Kasumi-1 (cell line): Measurements from ENCODE around the gene SPTBN2.
"Not testable (repeated sequence)": the region's sequence is repeated elsewhere in the genome, so short reads cannot be mapped to it uniquely, and the experiment has no call there.

Experiments
- DNase-seq, 2 experiments: peaks; one replicate each; lab custom pipeline; 2025; lab: John Stamatoyannopoulos, UW

SPTBN2 gene

DNA sequence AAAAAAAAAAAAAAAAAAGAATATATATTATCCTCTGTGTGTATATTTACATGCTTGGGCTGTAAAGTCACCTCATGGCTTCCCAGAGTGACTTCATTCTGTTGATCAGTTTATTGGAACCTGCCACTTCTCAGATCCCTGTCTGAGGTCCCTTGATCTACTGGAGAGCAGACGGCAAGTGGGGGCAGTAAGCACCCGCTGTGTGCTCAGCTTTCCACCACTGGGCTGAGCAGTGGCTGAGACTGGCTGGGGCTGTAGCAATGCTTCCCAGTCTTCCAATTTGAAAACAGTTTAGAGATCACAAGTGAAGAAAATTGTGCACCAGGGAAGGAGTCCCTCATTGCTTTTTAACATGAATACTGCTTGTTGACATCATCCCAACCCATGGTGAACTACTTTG is 44.4 kb downstream of the SPTBN2 start:
- DNase-seq, result no peak

DNA sequence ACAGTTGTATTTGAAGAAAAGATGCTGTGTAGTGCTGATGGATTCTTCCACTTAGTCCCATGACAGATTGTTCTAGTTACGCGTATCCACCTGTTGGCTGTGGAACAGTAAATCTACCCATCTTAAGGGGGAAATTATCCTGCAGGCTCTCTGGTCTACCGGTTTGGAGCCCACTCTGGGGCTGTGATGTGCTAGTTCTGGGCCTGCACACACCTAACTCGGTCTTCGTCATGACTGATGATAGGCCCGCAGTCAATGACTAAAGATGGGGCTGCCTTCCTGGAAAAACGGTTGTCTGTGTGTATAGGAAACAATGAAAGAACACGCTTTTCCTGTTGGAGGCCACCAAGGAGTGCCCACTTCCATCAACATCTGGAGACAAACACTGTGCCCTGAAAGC is 45.1 kb downstream of the SPTBN2 start:
- DNase-seq, result no peak

DNA sequence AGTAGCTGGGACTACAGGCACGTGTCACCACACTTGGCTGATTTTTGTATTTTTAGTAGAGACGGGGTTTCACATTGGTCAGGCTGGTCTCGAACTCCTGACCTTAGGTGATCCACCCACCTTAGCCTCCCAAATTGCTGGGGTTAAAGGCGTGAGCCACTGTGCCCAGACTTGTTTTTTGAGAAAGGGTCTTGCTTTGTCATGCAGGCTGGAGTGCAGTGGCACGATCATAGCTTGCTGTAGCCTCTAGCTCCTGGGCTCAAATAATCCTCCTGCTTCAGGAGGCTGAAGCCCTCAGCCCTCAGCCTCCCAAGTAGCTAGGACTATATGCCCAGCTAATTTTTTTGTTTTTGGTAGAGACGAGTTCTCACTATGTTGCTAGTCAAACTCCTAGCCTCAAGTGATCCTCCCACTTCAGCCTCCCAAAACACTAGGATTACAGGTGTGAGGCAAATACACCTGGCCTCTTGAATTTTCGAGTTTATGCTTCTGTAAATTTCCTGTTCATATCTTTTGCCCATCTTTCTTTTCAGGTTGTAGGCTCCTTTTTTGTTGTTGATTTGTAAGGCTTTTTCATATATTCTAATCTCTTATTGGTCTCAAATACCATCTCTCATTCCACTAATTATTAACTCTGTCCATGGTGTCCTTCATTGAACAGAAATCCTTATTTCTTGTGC is 47.9 kb downstream of the SPTBN2 start:
- no peak for DNase-seq

DNA sequence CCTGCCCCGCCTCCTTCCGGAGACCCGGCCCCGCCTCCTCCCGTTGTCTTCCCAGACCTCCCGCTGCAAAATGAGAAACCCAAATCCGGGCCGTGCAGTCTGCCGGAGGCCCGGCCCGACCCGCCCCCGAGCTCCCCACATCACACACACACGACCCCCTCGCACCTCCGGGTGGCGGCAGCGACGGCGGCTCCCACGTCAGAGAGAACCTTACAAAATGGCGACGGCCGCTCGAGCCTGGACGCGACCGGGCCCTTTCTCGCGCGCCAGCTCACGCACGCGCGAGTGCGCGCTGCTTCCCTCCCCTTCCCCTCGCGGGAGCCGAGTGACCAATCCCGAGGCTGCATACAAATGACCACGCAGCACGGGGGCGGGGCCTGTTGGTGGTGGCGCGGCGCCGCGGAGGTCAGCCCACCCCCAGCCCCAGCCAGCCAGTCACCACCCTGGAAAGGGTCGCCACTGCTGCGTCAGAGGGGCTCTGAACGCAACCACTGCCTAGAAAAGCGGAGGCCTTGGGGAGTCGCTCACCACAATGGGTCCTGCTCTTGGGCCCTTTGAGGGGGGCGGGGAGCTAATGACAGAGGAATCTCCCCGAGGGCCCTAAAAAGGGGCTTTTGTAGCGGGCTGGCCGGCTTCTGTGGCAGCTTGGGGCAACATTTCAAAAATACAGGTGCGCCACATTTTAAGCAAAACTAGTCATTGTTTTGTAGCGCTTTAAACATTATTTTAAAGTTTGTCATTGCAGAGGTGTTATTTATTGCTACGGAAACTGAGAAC is 51.2 kb downstream of the SPTBN2 start, which contains the start of gene RBM4B:
Gene RBM4B, minus strand, starts transcription at position 289 of the 777 bp plus-strand sequence. CDS start 808 bp downstream, outside the sequence.
- peak; percentile 91 to 93 for DNase-seq

DNA sequence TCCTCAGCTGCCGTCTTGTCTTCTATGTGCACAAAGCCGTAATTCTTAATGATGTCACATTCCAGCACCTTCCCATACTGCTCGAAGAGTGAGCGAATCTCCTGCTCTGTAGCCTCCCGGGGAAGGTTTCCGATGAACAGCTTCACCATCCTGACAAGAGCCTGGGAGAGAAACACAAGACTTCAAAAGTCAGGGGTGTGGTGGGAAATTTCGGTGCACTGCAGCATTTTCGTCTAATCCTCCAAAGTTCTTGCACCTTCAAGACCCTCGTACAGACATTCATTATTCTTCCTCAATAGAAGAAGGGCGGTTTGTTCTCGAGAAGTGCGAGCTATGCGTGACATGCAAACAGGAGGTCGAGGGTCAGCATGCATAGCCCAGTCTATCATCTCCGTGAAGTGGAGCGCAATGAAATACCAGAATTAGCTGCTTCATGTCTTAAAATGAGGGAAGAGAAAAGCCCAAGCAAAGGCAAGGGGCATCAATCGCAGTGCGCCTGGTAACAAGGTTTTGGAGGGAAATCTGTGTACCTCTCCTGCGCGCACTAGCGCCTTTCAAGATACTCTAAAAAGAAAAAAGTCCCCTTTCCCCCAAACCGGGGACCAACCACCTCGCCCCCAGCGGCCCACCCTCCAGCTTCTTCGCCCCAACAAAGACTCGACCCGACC is 52.0 kb downstream of the SPTBN2 start:
- DNase-seq, result no peak

DNA sequence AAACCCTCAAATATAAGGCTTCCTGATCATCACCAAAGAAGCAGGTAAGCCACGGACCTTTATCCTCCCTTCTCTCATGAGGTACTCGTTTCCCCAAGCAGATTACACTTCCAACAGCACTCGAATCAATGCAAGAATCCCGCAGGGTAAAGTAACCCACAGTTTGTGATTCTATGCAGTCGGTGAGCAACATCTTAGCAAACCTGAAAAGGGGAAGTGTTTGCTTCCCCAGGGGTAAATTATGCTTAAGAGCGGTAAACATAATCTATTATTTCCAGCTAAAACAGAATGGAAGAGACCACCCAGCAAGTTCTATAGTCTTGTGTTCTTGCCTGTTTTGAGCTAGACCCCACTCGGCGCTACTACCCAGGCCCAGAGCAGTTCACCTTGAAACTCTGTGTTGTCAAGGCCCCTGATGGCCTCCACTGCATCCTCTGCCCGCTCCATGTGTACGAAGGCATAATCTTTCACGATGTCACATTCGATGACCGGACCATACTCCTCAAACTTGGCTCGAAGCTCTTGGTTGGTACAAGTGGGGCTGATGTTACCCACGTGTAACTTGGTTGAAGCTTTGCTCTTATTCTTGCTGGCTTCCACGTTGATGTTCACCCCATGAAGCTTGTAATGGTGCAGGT is 52.6 kb downstream of the SPTBN2 start:
- DNase-seq, result no peak

DNA sequence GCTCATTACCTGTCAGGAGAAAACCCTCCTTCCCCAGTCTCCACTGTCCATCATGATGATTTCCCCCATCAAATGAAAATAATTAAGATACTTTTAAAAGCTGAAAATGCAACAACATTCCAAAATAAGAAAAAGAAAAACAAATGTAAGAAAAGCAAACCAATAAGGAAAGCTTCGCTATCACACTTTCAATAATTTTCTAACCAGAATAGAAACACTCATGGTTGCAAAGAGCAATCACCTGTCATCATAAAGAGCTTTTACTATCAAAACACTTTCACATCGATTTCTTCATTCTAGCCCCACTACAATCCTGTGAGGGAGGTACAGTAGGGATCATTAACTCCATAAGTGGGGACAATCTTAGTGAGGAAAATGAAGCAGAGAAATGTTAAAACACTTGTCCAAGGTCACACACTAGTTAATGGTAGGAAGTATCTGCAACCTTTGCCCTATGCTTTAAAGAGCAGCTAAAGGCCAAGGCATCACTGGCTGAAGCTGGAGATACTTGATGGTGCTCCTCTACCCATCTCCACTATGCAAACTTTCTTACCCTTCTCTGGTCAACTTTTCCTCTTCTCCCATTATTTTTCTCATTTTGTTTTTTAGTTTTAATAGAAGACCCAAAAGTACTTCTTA is 53.9 kb downstream of the SPTBN2 start:
- DNase-seq, result no peak

DNA sequence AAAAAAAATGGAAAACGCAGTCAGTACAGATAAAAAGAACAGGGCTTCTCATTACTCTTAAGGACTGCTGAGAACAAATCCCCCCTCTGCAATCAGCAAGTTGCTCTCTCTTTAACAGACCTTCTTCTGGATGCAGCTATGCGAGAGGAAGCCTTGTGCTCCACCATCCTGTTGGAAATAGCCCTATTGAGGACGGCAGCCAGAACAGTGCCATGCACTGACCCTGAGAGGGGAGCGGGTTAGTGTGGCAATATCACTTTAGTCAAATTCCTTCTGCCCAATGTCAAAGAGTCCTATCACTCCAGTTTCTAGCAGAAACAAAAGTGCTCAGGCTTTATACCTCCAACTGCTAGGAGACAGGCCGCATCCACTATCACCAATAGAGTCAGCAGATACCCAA is 58.2 kb downstream of the SPTBN2 start:
- DNase-seq, result no peak

DNA sequence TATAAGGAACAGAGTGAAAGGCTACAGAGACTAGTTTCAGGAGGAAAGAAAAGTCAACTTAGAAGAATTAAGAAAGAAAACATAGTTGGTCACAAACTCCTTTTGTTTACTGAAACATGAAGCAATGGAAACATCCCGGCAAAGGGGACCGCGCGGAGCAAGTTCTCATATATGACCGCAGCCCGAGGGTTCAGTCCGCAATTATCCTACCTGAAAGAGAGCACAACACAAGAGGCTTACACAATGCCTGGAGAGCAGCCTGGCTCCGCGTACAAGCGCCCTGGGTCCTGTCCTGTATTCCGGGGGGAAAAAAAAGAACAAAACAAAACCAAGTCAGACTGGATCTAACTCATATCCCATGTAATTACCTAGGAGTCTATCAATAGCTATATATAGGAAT is 63.6 kb downstream of the SPTBN2 start:
- DNase-seq, result no peak

DNA sequence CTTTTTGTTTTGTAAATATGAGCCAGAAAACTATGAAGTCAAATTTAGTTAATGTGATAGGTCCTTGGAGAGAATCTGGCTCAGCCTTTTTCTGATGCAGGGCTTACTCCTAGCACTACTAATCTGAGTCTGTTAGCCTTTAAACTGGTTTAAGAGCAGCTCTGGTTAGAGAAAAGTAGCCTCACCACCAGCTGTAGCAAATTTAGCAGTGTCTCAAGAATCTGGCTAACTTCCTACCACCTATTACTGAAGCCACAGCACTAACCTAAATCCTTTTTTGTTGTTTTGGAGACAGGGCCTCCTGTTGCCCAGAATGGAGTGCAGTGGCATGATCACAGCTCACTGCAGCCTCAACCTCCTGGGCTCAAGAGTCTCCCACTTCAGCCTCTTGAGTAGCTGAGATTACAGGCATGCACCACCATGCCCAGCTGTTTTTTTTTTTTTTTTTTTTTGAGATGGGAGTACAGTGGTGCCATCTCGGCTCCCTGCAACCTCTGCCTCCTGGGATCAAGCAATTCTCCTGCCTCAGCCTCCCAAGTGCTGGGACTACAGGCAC is 65.2 kb downstream of the SPTBN2 start:
- no peak for DNase-seq

DNA sequence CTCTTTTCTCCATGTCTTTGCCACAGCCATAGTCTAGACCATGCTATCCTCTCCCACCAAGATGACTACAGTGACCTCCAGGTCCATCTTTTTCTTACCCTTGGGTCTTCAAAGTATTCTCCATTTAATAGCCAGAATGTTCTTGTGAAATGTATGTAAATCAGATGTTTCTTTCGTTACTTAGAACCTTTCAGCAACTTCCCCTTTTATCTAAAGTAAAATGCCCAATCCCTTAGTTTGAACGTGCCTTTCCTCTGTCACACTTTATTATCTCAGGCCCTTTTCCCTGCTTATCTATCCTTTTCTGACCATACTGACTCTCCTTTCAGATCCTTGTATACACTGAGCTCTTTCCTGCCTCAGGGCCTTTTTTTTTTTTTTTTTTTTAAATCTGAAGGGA is 69.3 kb downstream of the SPTBN2 start:
- peak; percentile 43 to 50 for DNase-seq

DNA sequence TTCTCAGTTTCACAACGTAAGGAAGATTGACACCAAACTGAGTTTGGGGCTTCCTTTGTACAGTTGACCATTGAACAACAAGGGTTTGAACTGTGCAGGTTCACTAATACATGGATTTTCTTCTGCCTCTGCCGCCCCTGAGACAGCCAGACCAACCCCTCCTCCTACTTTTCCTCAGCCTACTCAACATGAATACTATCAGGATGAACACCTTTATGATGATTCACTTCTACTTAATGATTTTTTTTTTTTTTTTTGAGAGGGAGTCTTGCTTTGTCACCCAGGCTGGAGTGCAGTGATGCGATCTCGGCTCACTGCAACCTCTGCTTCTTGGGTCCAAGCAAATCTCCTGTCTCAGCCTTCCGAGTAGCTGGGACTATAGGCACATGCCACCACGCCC is 75.9 kb downstream of the SPTBN2 start:
- no peak for DNase-seq

DNA sequence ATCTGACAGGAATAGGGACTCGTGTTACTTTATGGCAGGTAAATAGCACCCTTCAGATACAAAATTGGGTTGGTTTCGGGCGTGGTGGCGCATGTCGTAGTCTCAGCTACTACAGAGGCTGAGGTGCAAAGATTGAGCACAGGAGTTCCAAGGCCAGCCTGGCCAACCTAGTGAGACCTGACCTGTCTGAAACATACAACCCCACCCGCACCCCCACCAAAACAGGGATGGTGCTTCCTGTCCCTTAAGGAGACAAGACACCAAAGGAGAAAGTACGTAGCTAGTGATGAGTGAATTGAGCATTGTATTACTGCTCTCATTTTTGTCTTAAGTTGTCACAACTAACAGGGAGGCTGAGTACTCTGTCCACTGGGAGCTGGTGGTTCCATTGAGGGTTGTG is 76.4 kb downstream of the SPTBN2 start:
- DNase-seq, result no peak

DNA sequence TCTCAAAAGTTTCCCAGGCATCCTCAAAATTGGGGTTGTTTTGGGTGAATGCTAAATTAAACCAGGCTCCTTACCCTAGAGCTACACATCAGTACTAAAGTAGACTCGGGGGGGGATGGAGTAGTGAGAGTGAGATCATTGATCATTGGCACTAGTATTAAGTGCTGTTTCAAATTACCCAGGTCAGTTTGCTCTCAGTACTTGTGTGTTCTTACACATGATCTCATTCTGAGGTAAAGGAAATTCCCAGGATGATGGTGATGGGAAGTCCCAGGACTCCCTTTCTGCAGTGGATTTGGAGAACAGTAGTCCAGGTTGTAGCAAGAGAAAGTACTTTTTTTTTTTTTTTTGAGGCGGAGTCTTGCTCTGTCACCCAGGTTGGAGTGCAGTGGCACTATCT is 78.0 kb downstream of the SPTBN2 start:
- DNase-seq, result no peak

DNA sequence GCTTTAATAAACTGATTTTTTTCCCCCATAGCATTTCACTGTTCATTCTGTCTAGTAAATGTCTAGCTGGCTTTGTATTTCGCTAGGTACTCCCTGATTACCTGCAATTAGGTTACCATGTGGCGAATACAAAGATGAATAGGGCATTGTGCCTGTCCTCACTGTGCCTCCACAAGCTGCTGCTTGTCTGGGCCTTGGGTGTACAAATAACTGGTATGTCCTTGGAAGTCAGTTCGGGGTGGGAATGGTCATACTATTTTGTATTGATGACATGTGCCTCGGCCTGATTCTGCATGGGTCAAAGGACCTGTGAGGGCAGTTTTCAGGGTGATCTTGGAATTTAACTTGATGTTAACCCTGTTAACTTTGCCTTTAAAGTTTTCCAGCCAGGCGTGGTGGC is 79.1 kb downstream of the SPTBN2 start:
- DNase-seq, result no peak

DNA sequence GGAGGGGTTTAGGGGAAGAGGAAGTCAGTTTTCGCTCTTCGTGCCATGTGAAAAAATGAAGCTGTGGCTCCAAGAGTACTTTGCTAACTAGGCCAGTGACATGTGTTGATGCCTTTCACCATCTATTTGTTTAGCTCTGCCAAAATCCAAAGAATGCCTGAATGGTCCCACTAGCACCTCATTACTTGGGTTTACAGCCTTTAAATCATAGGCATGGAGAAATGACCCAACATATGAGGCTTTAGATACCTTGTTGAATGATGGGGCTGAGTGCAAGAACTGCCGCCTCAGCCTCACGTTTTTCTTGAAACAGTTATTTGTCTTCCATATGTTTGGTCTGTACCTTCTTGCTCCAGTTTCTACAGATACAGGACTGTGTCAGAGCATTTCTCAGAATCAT is 82.2 kb downstream of the SPTBN2 start:
- no peak for DNase-seq

DNA sequence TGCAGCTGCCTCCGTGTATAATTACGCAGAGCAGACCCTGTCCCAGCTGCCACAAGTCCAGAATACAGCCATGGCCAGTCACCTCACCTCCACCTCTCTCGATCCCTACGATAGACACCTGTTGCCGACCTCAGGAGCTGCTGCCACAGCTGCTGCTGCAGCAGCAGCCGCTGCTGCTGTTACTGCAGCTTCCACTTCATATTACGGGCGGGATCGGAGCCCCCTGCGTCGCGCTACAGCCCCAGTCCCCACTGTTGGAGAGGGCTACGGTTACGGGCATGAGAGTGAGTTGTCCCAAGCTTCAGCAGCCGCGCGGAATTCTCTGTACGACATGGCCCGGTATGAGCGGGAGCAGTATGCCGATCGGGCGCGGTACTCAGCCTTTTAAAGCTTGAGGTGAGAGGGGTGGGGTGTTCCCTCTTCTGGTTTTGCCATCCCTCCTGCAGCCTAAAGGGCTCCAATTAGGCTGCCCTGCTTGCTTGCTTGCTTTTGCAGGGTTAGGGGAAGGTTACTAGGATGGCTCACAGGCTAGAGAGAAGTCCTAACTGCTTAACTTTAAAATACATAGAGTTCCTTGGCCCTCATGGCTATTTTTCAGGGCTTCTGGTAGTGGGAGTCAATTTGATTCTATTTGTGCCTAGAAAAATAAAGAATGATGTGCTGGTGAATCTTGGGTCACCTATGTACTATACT is 85.1 kb downstream of the SPTBN2 start:
- DNase-seq, result no peak

DNA sequence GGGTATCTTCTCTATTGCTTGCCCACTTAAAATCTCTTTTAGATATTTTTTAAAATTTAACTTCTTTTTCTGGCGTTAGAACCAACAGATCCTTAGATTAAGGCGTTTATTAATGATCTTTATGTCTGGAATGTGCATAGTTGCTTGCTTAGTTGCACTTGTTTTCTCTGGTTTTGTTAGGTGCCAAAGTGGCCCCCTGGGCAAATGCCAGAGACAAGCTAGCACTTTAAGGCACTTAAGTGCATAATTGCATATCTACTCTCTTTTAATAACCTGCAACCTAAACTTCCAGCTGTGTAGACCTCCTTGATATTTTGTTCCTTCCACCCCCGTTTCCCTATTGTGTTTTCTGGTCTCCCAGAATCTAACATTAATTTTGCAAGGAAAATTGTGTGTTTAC is 87.2 kb downstream of the SPTBN2 start:
- DNase-seq, result no peak

DNA sequence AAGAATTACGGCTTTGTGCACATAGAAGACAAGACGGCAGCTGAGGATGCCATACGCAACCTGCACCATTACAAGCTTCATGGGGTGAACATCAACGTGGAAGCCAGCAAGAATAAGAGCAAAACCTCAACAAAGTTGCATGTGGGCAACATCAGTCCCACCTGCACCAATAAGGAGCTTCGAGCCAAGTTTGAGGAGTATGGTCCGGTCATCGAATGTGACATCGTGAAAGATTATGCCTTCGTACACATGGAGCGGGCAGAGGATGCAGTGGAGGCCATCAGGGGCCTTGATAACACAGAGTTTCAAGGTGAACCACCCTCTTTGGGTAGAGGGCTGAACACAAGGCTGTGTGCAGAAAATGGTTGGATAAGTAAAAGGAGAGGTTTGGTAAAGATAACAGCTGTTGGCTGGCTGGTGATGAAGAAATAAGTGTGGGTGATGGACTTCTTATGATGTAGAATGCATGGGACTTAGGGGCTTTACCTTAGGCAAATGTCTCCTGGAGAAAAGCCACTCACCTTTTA is 89.1 kb downstream of the SPTBN2 start:
- not testable (repeated sequence) for DNase-seq

DNA sequence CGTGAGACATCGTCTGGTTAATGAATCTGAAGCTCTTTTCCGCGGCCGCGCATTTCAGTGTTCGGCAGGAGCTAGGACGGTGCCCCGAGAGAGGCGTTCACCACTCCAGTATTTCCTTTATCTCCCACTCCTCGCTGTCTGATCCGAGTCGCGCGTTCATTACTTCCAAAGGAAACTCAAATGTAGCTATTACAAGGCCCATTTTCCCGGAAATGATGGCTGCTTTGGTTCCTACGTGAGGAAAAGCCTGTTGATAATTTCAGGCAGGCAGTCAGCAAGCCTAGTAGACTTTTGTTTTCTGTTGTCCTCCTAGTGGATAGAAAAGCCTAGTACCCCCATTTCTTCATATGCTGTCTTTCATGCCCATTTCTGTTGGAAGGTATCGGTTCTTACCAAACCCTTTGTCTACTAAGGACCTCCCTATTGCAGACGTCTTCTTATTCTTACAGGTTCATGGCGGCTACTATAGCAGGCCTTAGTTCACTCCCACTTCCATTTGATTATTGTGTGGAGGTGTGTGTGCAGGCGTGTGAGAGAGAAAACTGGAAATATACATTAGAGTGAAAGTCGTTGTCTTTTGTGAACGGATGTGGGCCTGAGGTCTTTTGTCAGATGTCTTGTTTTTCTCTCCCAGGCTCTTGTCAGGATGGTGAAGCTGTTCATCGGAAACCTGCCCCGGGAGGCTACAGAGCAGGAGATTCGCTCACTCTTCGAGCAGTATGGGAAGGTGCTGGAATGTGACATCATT is 89.8 kb downstream of the SPTBN2 start:
- peak; percentile 18 to 47 for DNase-seq
